ENCODE results near the gene SEMA3C.
A peak's percentile ranks its signal among the peaks of the same experiment; 100 is the strongest.

SEMA3C gene

GRCh38 chr7:80791509-80791929, 127.3 kb downstream of the SEMA3C start:
- no peak overlapping the region for H3K4me3 ChIP-seq (ENCODE audit: low read depth in 1 of 5, low read length in 5 of 5)

GRCh38 chr7:80790877-80791276, 128.0 kb downstream of the SEMA3C start:
- H3K27me3 ChIP-seq (ENCODE audit: control insufficient read depth in 5 of 5, insufficient read depth in 4 of 5, low read length in 5 of 5): no peaks in the 10 kb centered on the region
- peaks cover 0 to 22% (median 8%) of the 10 kb centered on the region in 5 donors for H3K36me3 ChIP-seq (ENCODE audit: control insufficient read depth in 5 of 5, insufficient read depth in 5 of 5, low read length in 5 of 5)
- H3K4me1 ChIP-seq (ENCODE audit: control insufficient read depth in 5 of 5, insufficient read depth in 5 of 5, low read length in 5 of 5): peaks cover 3 to 39% (median 22%) of the 10 kb centered on the region in 5 donors
- H3K27ac ChIP-seq (ENCODE audit: low read depth, low read length): peak overlapping the region; percentile 39
- H3K4me3 ChIP-seq (ENCODE audit: low read depth in 1 of 5, low read length in 5 of 5): no peak overlapping the region
- H3K9me3 ChIP-seq (ENCODE audit: control insufficient read depth in 5 of 5, low read length in 5 of 5): no peaks in the 10 kb centered on the region
- no peak overlapping the region for H3K9ac ChIP-seq (ENCODE audit: low read length in 5 of 5)

More at GRCh38 chr7:80791509-80791929, 127.3 kb downstream of the SEMA3C start:
- Histone ChIP-seq H3K27ac (ENCODE audit: low read depth, low read length) (peak overlapping the region; percentile 39), H3K27me3 (ENCODE audit: control insufficient read depth in 5 of 5, insufficient read depth in 4 of 5, low read length in 5 of 5) (no peaks in the 10 kb centered on the region), H3K4me1 (ENCODE audit: control insufficient read depth in 5 of 5, insufficient read depth in 5 of 5, low read length in 5 of 5) (peaks cover 3 to 33% (median 21%) of the 10 kb centered on the region in 5 donors), H3K36me3 (ENCODE audit: control insufficient read depth in 5 of 5, insufficient read depth in 5 of 5, low read length in 5 of 5) (peaks cover 0 to 22% (median 8%) of the 10 kb centered on the region in 5 donors), H3K9me3 (ENCODE audit: control insufficient read depth in 5 of 5, low read length in 5 of 5) (no peaks in the 10 kb centered on the region), H3K9ac (ENCODE audit: low read length in 5 of 5) (no peak overlapping the region)

- H3K4me3 ChIP-seq (ENCODE audit: low read depth in 1 of 5, low read length in 5 of 5): no peak overlapping the region
- no peaks in the 10 kb centered on the region for H3K27me3 ChIP-seq (ENCODE audit: control insufficient read depth in 5 of 5, insufficient read depth in 4 of 5, low read length in 5 of 5)
- H3K36me3 ChIP-seq (ENCODE audit: control insufficient read depth in 5 of 5, insufficient read depth in 5 of 5, low read length in 5 of 5): peaks cover 0 to 17% (median 5%) of the 10 kb centered on the region in 5 donors
- peaks cover 2 to 34% (median 16%) of the 10 kb centered on the region in 5 donors for H3K4me1 ChIP-seq (ENCODE audit: control insufficient read depth in 5 of 5, insufficient read depth in 5 of 5, low read length in 5 of 5)
- H3K9me3 ChIP-seq (ENCODE audit: control insufficient read depth in 5 of 5, low read length in 5 of 5): no peaks in the 10 kb centered on the region
- no peak overlapping the region for H3K27ac ChIP-seq (ENCODE audit: low read depth, low read length)
- no peak overlapping the region for H3K9ac ChIP-seq (ENCODE audit: low read length in 5 of 5)
Measured at GRCh38 chr7:80787721-80788120, 131.1 kb downstream of the SEMA3C start.

GRCh38 chr7:80785961-80786536, 132.8 kb downstream of the SEMA3C start:
- H3K9me3 ChIP-seq (ENCODE audit: control insufficient read depth in 5 of 5, low read length in 5 of 5): no peaks in the 10 kb centered on the region
- no peaks in the 10 kb centered on the region for H3K27me3 ChIP-seq (ENCODE audit: control insufficient read depth in 5 of 5, insufficient read depth in 4 of 5, low read length in 5 of 5)
- peaks cover 3 to 35% (median 22%) of the 10 kb centered on the region in 5 donors for H3K4me1 ChIP-seq (ENCODE audit: control insufficient read depth in 5 of 5, insufficient read depth in 5 of 5, low read length in 5 of 5)
- peak overlapping the region; percentile 54 for H3K27ac ChIP-seq (ENCODE audit: low read depth, low read length)
- H3K4me3 ChIP-seq (ENCODE audit: low read depth in 1 of 5, low read length in 5 of 5): no peak overlapping the region
- H3K36me3 ChIP-seq (ENCODE audit: control insufficient read depth in 5 of 5, insufficient read depth in 5 of 5, low read length in 5 of 5): peaks cover 0 to 17% (median 5%) of the 10 kb centered on the region in 5 donors
- no peak overlapping the region for H3K9ac ChIP-seq (ENCODE audit: low read length in 5 of 5)

GRCh38 chr7:80785276-80785675, 133.6 kb downstream of the SEMA3C start:
- H3K36me3 ChIP-seq (ENCODE audit: control insufficient read depth in 5 of 5, insufficient read depth in 5 of 5, low read length in 5 of 5): peaks cover 0 to 17% (median 5%) of the 10 kb centered on the region in 5 donors
- no peaks in the 10 kb centered on the region for H3K9me3 ChIP-seq (ENCODE audit: control insufficient read depth in 5 of 5, low read length in 5 of 5)
- H3K9ac ChIP-seq (ENCODE audit: low read length in 5 of 5): no peak overlapping the region
- H3K4me1 ChIP-seq (ENCODE audit: control insufficient read depth in 5 of 5, insufficient read depth in 5 of 5, low read length in 5 of 5): peaks cover 2 to 32% (median 22%) of the 10 kb centered on the region in 5 donors
- H3K4me3 ChIP-seq (ENCODE audit: low read depth in 1 of 5, low read length in 5 of 5): no peak overlapping the region
- no peaks in the 10 kb centered on the region for H3K27me3 ChIP-seq (ENCODE audit: control insufficient read depth in 5 of 5, insufficient read depth in 4 of 5, low read length in 5 of 5)
- H3K27ac ChIP-seq (ENCODE audit: low read depth, low read length): peak overlapping the region; percentile 54

- no peak overlapping the region for H3K9ac ChIP-seq (ENCODE audit: low read length in 5 of 5)
- H3K4me1 ChIP-seq (ENCODE audit: control insufficient read depth in 5 of 5, insufficient read depth in 5 of 5, low read length in 5 of 5): peaks cover 2 to 32% (median 22%) of the 10 kb centered on the region in 5 donors
- no peak overlapping the region for H3K4me3 ChIP-seq (ENCODE audit: low read depth in 1 of 5, low read length in 5 of 5)
- H3K36me3 ChIP-seq (ENCODE audit: control insufficient read depth in 5 of 5, insufficient read depth in 5 of 5, low read length in 5 of 5): peaks cover 0 to 12% (median 5%) of the 10 kb centered on the region in 5 donors
- no peaks in the 10 kb centered on the region for H3K9me3 ChIP-seq (ENCODE audit: control insufficient read depth in 5 of 5, low read length in 5 of 5)
- no peaks in the 10 kb centered on the region for H3K27me3 ChIP-seq (ENCODE audit: control insufficient read depth in 5 of 5, insufficient read depth in 4 of 5, low read length in 5 of 5)
- peak overlapping the region; percentile 56 for H3K27ac ChIP-seq (ENCODE audit: low read depth, low read length)
Measured at GRCh38 chr7:80783678-80784327, 135.0 kb downstream of the SEMA3C start.

- Histone ChIP-seq H3K4me3 (ENCODE audit: low read depth in 1 of 5, low read length in 5 of 5) (no peak overlapping the region), H3K9ac (ENCODE audit: low read length in 5 of 5) (no peak overlapping the region), H3K27ac (ENCODE audit: low read depth, low read length) (peak overlapping the region; percentile 56), H3K4me1 (ENCODE audit: control insufficient read depth in 5 of 5, insufficient read depth in 5 of 5, low read length in 5 of 5) (peaks cover 2 to 32% (median 22%) of the 10 kb centered on the region in 5 donors), H3K36me3 (ENCODE audit: control insufficient read depth in 5 of 5, insufficient read depth in 5 of 5, low read length in 5 of 5) (peaks cover 0 to 10% (median 3%) of the 10 kb centered on the region in 5 donors), H3K9me3 (ENCODE audit: control insufficient read depth in 5 of 5, low read length in 5 of 5) (no peaks in the 10 kb centered on the region), H3K27me3 (ENCODE audit: control insufficient read depth in 5 of 5, insufficient read depth in 4 of 5, low read length in 5 of 5) (no peaks in the 10 kb centered on the region)
Measured at GRCh38 chr7:80783186-80783677, 135.6 kb downstream of the SEMA3C start.

- peaks cover 2 to 32% (median 22%) of the 10 kb centered on the region in 5 donors for H3K4me1 ChIP-seq (ENCODE audit: control insufficient read depth in 5 of 5, insufficient read depth in 5 of 5, low read length in 5 of 5)
- H3K9me3 ChIP-seq (ENCODE audit: control insufficient read depth in 5 of 5, low read length in 5 of 5): no peaks in the 10 kb centered on the region
- H3K9ac ChIP-seq (ENCODE audit: low read length in 5 of 5): no peak overlapping the region
- peak overlapping the region; percentile 73 for H3K27ac ChIP-seq (ENCODE audit: low read depth, low read length)
- peaks cover 0 to 10% (median 2%) of the 10 kb centered on the region in 5 donors for H3K36me3 ChIP-seq (ENCODE audit: control insufficient read depth in 5 of 5, insufficient read depth in 5 of 5, low read length in 5 of 5)
- no peaks in the 10 kb centered on the region for H3K27me3 ChIP-seq (ENCODE audit: control insufficient read depth in 5 of 5, insufficient read depth in 4 of 5, low read length in 5 of 5)
- H3K4me3 ChIP-seq (ENCODE audit: low read depth in 1 of 5, low read length in 5 of 5): no peak overlapping the region
Measured at GRCh38 chr7:80781561-80781979, 137.3 kb downstream of the SEMA3C start.

- Histone ChIP-seq H3K9me3 (ENCODE audit: control insufficient read depth in 5 of 5, low read length in 5 of 5) (no peaks in the 10 kb centered on the region), H3K4me3 (ENCODE audit: low read depth in 1 of 5, low read length in 5 of 5) (no peak overlapping the region), H3K4me1 (ENCODE audit: control insufficient read depth in 5 of 5, insufficient read depth in 5 of 5, low read length in 5 of 5) (peaks cover 2 to 32% (median 22%) of the 10 kb centered on the region in 5 donors), H3K27me3 (ENCODE audit: control insufficient read depth in 5 of 5, insufficient read depth in 4 of 5, low read length in 5 of 5) (no peaks in the 10 kb centered on the region), H3K27ac (ENCODE audit: low read depth, low read length) (peak overlapping the region; percentile 73), H3K9ac (ENCODE audit: low read length in 5 of 5) (no peak overlapping the region), H3K36me3 (ENCODE audit: control insufficient read depth in 5 of 5, insufficient read depth in 5 of 5, low read length in 5 of 5) (peaks cover 0 to 10% (median 2%) of the 10 kb centered on the region in 5 donors)
Measured at GRCh38 chr7:80781146-80781545, 137.7 kb downstream of the SEMA3C start.

GRCh38 chr7:80779456-80779855, 139.4 kb downstream of the SEMA3C start:
- Histone ChIP-seq H3K4me3 (ENCODE audit: low read depth in 1 of 5, low read length in 5 of 5) (no peak overlapping the region), H3K9me3 (ENCODE audit: control insufficient read depth in 5 of 5, low read length in 5 of 5) (no peaks in the 10 kb centered on the region), H3K4me1 (ENCODE audit: control insufficient read depth in 5 of 5, insufficient read depth in 5 of 5, low read length in 5 of 5) (peaks cover 2 to 28% (median 13%) of the 10 kb centered on the region in 5 donors), H3K36me3 (ENCODE audit: control insufficient read depth in 5 of 5, insufficient read depth in 5 of 5, low read length in 5 of 5) (peaks cover 0 to 10% (median 2%) of the 10 kb centered on the region in 5 donors), H3K27ac (ENCODE audit: low read depth, low read length) (peak overlapping the region; percentile 1), H3K9ac (ENCODE audit: low read length in 5 of 5) (no peak overlapping the region), H3K27me3 (ENCODE audit: control insufficient read depth in 5 of 5, insufficient read depth in 4 of 5, low read length in 5 of 5) (no peaks in the 10 kb centered on the region)
